Liver (tissue), 3 donors: ENCODE results near the gene CD248.

Source experiments
- FOXA1 ChIP-seq: IDR thresholded peaks from 2 replicates; pipeline ENCODE4 v1.6.1; 2016; ENCODE audit warnings: antibody characterized with exemption
- HNF4A ChIP-seq, 2 donors: conservative IDR thresholded peaks; 2 replicates each; pipeline ENCODE4 v1.6.1; 2016; ENCODE audit warnings: antibody characterized with exemption in 2 of 2, mild to moderate bottlenecking in 2 of 2
- HNF4G ChIP-seq: IDR thresholded peaks from 2 replicates; pipeline ENCODE4 v1.6.1; 2016; ENCODE audit warnings: antibody characterized with exemption
- TAF1 ChIP-seq: conservative IDR thresholded peaks from 2 replicates; pipeline ENCODE4 v1.6.1; 2016; ENCODE audit warnings: antibody characterized with exemption, mild to moderate bottlenecking
- TF ChIP-seq, protein P1 (sequence below): fragments of 150-350 bp; IDR thresholded peaks from 2 replicates; pipeline ENCODE4 v1.5.1; 2017; ENCODE audit warnings: improper control_type of control experiment, low read depth, low read length; ENCODE audit not compliant: missing input control
- TF ChIP-seq, protein P2 (sequence below): IDR thresholded peaks from 2 replicates; pipeline ENCODE4 v1.6.1; 2016; ENCODE audit warnings: antibody characterized with exemption
- TF ChIP-seq, protein P3 (sequence below): IDR thresholded peaks from 2 replicates; pipeline ENCODE4 v1.6.1; 2016; ENCODE audit warnings: antibody characterized with exemption, mild to moderate bottlenecking
- donor health status: healthy.
- donor health status: healthy.

- TF ChIP-seq, protein P1, sequence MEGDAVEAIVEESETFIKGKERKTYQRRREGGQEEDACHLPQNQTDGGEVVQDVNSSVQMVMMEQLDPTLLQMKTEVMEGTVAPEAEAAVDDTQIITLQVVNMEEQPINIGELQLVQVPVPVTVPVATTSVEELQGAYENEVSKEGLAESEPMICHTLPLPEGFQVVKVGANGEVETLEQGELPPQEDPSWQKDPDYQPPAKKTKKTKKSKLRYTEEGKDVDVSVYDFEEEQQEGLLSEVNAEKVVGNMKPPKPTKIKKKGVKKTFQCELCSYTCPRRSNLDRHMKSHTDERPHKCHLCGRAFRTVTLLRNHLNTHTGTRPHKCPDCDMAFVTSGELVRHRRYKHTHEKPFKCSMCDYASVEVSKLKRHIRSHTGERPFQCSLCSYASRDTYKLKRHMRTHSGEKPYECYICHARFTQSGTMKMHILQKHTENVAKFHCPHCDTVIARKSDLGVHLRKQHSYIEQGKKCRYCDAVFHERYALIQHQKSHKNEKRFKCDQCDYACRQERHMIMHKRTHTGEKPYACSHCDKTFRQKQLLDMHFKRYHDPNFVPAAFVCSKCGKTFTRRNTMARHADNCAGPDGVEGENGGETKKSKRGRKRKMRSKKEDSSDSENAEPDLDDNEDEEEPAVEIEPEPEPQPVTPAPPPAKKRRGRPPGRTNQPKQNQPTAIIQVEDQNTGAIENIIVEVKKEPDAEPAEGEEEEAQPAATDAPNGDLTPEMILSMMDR: no peak
- TF ChIP-seq HNF4A (conservative IDR thresholded peaks at IDR 0.05) (no peak), HNF4G (no peak), TAF1 (no peak), FOXA1 (no peak)
- TF ChIP-seq, protein P2, sequence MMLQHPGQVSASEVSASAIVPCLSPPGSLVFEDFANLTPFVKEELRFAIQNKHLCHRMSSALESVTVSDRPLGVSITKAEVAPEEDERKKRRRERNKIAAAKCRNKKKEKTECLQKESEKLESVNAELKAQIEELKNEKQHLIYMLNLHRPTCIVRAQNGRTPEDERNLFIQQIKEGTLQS: no peak
- TF ChIP-seq, protein P3, sequence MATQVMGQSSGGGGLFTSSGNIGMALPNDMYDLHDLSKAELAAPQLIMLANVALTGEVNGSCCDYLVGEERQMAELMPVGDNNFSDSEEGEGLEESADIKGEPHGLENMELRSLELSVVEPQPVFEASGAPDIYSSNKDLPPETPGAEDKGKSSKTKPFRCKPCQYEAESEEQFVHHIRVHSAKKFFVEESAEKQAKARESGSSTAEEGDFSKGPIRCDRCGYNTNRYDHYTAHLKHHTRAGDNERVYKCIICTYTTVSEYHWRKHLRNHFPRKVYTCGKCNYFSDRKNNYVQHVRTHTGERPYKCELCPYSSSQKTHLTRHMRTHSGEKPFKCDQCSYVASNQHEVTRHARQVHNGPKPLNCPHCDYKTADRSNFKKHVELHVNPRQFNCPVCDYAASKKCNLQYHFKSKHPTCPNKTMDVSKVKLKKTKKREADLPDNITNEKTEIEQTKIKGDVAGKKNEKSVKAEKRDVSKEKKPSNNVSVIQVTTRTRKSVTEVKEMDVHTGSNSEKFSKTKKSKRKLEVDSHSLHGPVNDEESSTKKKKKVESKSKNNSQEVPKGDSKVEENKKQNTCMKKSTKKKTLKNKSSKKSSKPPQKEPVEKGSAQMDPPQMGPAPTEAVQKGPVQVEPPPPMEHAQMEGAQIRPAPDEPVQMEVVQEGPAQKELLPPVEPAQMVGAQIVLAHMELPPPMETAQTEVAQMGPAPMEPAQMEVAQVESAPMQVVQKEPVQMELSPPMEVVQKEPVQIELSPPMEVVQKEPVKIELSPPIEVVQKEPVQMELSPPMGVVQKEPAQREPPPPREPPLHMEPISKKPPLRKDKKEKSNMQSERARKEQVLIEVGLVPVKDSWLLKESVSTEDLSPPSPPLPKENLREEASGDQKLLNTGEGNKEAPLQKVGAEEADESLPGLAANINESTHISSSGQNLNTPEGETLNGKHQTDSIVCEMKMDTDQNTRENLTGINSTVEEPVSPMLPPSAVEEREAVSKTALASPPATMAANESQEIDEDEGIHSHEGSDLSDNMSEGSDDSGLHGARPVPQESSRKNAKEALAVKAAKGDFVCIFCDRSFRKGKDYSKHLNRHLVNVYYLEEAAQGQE: no peak
Observed at GRCh38 chr11:66318600-66318970, 1.7 kb upstream of the CD248 start.
